GM10266 (cell line): ENCODE results near the gene ZNF407.

Source experiments
- DNase-seq: peaks from one replicate; pipeline ENCODE4 v3.0.0; 2012; ENCODE audit errors: extremely low spot score
- TF ChIP-seq, protein P1 (sequence below): IDR thresholded peaks from 2 replicates; pipeline ENCODE4 v1.5.1; 2012; ENCODE audit warnings: mild to moderate bottlenecking, low read depth; ENCODE audit not compliant: control insufficient read depth, insufficient read depth; ENCODE audit errors: missing control alignments

Gene ZNF407

DNA sequence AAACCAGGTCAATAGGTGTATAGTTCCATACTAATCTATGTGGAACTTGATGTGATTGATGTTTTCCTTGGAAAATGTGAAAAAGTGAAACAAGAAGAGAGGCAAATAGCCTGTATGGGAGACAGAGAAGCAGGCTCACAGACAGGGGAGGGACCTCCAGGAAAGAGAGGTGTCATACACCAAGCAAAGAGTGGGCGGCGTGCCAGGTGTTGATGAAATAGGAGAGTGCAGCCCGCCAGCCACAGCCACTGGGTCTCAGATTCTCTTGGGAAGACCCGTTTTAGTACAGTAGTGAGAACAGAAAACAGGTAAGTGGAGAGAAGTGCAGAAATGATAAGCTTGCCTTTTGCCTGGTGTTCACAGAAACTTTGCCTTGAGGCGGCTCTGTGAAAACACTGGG, 301.9 kb downstream of the ZNF407 start:
- TF ChIP-seq, protein P1, sequence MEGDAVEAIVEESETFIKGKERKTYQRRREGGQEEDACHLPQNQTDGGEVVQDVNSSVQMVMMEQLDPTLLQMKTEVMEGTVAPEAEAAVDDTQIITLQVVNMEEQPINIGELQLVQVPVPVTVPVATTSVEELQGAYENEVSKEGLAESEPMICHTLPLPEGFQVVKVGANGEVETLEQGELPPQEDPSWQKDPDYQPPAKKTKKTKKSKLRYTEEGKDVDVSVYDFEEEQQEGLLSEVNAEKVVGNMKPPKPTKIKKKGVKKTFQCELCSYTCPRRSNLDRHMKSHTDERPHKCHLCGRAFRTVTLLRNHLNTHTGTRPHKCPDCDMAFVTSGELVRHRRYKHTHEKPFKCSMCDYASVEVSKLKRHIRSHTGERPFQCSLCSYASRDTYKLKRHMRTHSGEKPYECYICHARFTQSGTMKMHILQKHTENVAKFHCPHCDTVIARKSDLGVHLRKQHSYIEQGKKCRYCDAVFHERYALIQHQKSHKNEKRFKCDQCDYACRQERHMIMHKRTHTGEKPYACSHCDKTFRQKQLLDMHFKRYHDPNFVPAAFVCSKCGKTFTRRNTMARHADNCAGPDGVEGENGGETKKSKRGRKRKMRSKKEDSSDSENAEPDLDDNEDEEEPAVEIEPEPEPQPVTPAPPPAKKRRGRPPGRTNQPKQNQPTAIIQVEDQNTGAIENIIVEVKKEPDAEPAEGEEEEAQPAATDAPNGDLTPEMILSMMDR, result no peak
- no peak for DNase-seq

DNA sequence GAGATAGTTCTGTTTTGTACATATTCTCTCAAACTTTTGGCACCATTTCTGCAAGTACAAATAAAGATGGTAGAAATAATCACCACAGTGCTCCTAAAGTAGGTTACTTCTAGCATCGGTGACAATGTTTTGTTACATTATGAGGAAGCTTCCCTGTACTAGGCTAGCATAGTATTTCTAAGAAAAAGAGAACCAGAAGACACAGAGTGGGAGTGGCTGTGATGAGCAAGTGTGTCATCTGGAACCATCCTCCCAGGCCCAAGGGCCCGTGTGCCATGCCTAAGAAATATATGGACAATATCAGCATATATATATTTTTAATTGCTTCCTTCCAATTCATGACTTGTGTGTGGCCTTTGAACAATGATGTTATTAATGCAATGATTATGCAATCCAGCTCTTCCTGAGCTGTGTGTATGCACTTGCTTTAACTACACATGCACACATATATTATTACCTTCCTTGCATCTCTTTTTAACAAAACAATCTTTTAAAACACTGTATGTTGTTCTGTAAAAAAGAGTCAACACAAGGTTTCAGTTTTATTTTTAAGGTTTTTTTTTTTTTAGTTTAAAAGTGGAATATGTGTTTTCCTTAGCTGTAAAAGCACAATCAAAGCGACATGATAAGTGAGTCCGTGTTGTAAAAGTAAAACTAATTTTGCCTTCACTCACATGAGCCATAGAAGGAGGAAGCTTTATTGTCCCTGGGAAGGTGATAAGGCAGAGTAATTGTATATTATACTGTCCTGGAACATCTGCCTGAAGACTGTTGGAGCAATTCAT, 303.9 kb downstream of the ZNF407 start:
- TF ChIP-seq, protein P1, result no peak
- DNase-seq, result no peak

DNA sequence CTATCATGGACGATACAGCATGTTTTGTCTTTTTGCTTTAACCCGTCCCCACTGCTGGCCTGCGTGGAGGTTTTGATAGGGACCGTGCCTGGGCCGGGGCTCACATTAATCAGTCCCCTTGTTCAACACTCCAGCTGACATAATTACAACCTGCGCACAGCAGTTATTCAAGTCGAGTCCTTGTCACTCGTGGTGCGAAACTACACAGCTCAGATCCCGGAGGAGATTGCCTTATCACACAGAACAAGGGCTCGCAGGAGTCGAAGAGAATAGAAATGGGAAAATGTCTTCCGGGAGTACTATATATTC, 304.4 kb downstream of the ZNF407 start:
- no peak for DNase-seq
- TF ChIP-seq, protein P1, result no peak

DNA sequence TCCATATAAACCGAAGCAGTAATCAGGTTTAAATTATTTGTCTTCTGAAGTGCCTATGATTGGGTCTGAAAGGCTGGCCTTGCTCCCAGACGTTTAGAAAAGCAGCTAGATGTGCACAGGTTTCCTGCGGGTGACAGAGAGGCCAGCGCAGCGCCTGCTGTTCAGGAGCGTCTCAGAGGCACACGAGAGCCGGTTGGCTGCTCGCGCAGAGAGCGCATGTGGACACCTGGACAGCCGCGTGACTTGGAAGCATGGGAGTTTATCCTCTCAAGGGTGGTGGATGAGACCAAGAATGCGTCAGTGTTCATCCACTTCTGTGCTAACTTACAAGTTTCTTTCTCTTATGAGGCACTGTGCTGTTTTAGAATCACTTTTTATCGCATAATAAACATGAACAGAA, 307.6 kb downstream of the ZNF407 start:
- DNase-seq, result no peak
- TF ChIP-seq, protein P1, result no peak

DNA sequence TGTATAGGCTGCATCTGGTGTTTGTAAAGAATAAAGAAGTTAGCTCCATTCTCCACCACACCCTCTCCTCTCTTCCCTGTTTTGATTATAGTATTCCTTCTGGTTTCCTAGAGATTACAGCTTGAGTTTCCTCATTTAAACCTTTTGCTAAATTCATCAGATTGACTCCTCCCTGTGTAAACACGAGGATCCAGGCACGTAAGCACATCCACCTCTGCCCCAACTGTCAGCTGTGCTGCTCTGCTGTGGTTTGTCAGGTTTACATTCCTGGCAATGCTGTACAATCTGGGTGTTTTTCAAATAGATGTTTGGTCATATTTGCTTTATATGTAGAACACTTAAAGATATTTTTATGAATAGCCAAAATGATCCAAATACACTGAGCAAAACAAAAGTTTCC, 308.5 kb downstream of the ZNF407 start:
- TF ChIP-seq, protein P1, result no peak
- DNase-seq, result no peak

DNA sequence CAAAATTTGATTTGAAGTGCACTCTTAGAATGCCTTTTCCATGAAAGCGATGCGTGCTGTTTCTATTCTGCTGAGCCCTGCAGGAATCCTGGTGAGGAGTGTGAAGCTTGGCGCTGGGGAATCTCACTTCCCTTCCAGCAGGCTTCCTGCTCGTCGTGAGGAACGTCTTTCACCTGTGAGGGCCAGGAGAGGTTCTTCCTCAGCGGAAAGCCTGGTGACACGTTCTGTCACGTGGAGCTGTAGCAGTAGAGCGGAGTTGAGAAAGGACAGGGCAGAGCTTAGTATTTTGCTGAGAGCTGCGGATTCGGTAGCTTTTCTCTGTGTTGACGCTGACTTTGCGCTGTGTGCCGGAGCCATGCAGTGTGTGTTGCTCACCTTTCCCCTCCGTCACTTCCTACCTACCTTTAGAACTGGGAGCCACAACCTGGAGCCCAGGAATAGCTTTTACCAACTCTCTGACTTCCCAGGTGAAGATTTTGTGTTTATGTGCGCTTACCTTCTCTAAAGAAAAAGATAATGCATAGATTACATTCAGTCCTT, 316.5 kb downstream of the ZNF407 start:
- TF ChIP-seq, protein P1, result no peak
- DNase-seq, result no peak

DNA sequence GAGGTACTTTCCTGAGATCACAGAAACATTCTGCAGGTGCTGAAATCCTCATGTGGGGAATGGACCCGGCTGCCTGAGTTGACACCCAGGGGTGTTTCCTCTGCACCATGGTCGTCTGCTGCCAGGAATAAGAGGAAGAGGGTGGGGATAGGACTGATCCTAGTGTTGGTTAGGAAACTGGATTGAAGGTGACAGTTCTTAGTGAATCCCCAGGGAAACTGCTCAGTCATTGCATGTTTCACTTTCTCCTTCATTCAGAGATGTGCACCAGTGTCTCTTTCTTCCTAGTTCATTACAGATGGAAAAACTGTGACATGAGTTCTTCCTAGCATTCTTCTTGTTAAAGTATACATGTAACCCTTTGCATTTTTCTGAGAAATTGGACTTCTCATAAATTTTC, 317.0 kb downstream of the ZNF407 start:
- DNase-seq, result no peak
- TF ChIP-seq, protein P1, result no peak
